HG03097 (cell line): ENCODE data around the gene MCRIP2.

Source experiments
- ATAC-seq: cut with Tn5 transposase; IDR thresholded peaks from one replicate; pipeline ENCODE4 v1.9.1; 2021; ENCODE audit not compliant: unreplicated experiment, low FRiP score

MCRIP2 gene

DNA sequence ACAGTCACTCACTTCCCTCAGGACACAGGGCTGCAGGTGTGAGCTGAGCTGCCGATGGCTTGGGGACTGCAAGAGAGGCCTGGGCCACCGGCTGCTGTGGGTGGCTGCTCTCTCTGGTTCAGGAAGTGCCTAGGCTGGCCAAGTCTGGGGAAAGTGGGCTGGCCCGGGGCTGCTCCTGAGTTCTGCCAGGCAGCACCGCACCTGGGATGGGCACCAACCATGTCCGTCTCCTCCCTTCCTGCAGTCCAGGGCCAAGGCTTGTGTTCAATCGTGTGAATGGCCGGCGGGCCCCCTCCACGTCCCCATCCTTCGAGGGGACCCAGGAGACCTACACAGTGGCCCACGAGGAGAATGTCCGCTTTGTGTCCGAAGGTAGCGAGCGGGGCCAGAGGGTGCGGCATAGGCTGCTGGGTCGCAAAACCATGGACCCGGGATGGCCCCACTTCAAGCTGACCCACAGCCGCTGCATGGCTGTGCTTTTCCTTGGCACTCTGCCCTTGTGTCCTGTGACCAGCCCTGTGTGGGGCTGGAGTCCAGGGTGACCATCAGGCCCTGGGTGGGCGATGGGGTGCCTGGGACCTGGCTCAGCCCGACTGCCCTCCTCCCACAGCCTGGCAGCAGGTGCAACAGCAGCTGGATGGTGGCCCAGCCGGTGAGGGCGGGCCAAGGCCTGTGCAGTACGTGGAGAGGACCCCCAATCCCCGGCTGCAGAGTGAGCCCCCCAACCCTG is 5.7 kb downstream of the MCRIP2 start:
- ATAC-seq = no peak

DNA sequence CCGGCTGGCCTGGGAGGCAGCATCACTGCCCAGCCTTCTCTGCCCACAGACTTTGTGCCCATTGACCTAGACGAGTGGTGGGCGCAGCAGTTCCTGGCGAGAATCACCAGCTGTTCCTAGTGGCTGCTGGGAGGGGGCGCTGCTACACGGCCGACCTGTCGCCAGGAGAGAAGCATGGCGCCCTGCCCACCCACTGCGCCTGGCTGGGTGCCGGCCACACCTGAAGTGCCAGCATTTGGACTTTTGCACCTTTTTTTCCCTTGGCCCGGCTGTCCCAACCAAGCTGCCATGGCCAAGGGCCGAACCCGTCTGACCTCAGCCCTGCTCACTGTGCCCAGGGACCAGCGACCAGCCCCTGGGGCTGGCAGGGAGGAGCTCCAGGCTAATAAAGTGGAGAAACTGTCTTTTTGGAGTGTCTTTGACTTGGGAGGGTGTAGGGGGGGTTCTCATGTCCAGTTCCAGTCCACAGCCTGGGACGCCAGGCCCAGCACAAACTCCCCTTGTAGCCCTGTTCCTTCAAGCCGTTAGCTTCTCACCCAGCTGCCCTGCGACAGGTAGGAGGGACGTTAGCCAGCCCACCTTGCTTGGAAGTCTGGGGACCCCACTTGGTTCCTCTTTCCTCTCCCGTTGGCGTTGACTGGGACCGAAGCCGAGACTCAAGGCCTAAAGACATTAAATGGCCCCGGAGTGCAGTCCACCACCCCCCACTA is 6.6 kb downstream of the MCRIP2 start:
- ATAC-seq = no peak

DNA sequence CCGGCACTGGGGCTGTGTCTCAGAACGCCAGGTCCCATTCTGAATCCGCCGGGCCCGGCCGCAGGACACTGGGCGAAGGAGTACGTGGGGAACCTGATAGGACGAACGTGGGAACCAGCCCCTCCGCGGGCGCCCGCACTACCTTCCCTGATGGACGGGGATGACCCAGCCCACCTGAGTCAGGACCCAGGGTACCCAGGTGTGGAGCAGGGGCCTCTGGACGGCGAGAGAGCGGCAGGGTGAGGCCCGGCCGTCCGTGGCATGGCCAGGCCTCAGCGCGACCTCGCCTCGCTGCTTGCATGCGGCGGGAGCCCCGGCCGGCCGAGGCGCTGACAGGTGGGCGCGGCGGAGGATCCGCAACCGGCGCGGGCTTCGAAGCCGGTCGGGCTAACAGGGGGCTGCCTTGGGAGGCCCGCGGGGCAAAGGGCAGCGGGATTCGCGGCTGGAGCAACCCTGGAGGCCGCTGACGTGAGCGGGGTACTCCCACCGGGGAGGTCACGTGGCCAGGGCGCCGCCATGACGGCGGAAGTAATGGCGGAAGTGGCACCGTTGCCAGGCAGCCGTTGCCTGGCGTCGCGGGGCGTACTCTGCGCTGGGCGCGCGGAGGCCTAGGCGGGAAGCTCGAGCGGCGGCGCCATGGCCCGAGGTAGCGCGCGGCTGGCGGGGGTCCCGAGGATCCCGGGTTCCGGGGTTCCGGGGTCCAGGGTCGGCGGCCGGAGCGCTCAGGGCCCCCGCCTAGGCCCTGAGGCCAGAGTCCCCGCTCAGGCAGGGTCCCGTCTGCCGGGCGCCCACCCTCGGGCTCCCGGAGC is 7.4 kb downstream of the MCRIP2 start, which contains the start of gene WDR90:
WDR90 (plus strand) TSS at position 585 of the 809 bp plus-strand sequence; CDS start at position 637, 52 bp downstream.
- ATAC-seq = peak; percentile 75

DNA sequence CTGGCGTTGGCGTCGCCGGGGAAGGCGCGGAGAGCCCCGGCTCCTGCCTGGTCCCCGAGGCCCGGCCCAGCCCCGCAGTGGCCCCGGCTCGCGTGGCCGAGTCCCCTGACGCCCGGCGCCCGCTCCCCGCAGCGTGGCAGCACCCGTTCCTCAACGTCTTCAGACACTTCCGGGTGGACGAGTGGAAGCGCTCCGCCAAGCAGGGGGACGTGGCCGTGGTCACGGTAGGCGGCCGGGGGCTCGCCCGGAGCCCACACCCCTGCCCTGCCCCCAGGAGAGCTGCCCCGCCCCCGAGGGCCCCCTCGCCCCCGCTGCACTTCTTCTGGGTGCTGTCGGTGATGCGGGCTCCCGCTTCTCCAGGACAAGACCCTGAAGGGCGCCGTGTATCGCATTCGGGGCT is 8.0 kb downstream of the MCRIP2 start:
- ATAC-seq = no peak

GRCh38 chr16:651844-652243 is 10.2 kb downstream of the MCRIP2 start:
- no peak for ATAC-seq

GRCh38 chr16:652454-653305 is 11.1 kb downstream of the MCRIP2 start:
- ATAC-seq = no peak

- ATAC-seq = no peak
Measured at GRCh38 chr16:654034-654433, 12.4 kb downstream of the MCRIP2 start.

DNA sequence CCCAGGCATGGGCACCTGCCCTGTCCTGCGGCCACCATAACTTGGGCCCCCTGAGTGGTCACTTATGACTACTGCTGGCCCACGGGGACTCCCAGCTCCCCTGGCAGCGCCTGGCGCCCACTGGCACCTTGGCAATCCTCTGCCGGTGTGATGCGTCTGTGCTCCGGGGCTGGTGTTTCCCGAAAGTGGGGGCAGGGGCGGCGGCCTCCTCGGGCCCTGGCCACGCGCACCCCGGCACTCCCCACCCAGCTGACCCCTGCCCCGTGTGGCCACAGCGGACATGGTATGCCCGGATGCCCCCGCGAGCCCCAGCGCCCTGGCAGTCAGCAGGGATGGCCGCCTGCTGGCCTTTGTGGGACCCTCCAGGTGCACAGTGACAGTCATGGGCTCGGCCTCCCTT is 15.9 kb downstream of the MCRIP2 start:
- ATAC-seq = no peak

GRCh38 chr16:658679-659571 is 17.3 kb downstream of the MCRIP2 start:
- no peak for ATAC-seq

GRCh38 chr16:659618-660017 is 18.0 kb downstream of the MCRIP2 start:
- ATAC-seq = no peak

DNA sequence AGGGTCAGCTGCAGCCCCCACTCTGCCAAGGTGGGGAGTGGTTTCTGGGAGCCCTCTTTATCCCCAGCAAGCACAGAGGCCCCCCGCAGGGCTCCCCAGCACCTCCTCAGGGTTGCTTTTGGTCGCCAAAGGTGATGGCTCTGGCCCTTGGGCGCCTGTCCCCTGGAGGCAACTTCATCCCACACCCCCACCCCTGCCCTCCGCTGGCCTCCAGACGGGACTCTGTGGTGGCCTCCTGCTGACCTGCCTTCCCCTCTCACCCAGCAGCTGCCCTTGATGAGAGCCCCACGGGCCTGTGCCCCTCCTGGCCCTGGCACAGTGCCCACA is 18.5 kb downstream of the MCRIP2 start:
- no peak for ATAC-seq

DNA sequence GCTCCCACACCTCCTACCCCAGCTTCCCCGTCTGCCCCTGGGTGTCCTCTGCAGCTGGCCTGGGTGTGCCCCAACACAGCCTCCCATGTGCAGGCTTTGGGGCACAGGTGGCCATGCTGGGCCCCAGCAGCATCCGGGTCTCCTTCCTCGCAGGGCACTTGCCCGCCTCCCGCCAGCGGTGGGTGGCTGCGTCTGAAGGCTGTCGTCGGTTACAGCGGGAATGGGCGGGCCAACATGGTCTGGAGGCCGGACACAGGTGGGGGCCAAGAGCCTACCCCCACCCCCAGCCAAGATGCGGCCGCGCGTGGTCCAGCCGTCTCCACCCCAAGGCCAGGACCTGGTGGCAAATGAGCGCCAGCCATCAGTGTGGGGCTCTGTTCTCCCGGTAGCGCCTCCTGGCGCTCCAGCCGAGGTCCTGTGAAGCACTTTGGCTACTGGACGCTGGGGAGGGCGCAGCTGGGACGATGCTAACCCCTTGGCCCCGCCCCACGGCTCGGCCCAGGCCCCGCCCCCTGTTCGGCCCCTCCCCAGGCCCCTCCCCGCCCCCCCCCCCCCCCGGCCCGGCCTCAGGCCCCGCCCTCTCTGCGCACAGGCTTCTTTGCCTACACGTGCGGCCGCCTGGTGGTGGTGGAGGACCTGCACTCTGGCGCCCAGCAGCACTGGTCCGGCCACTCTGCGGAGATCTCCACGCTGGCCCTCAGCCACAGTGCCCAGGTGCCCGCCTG is 19.0 kb downstream of the MCRIP2 start:
- peak; percentile 39 for ATAC-seq

DNA sequence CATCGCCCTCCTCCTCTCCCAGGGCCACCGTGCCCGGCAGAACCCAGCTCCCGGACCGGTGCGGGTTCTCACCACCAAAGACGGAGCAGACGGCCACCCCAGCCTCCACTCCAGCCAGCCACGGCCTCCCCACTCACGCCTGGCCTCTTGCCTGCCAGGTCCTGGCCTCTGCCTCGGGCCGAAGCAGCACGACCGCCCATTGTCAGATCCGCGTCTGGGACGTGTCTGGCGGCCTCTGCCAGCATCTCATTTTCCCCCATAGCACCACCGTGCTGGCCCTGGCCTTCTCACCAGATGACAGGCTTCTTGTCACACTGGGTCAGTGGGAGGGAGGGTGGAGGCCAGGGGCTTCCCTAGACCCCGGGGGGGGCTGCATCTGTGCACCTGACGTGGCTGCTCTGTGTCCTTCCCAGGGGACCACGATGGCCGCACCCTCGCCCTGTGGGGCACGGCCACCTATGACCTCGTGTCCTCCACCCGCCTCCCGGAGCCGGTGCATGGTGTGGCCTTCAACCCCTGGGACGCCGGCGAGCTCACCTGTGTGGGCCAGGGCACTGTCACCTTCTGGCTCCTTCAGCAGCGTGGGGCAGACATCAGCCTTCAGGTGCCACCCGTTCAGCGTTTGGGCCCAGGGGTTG is 19.7 kb downstream of the MCRIP2 start:
- ATAC-seq = peak; percentile 1

DNA sequence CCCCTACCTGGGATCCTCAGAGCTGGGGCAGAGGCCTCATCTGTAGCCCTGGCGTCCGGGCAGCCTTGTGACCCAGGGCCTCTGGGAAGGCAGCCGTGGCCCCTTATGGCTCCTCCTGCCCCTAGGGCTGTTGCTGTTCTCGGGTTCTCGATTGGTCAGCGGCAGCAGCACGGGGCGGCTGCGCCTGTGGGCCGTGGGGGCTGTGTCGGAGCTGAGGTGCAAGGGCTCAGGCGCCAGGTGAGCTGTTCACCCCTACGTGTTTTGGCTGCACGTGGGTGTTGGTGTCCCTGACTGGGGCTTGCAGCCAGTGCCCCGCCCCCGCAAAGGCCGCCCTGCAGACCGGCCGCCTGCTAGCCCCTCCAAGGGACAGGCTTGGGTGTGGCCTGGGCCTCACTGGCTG is 20.5 kb downstream of the MCRIP2 start:
- no peak for ATAC-seq

DNA sequence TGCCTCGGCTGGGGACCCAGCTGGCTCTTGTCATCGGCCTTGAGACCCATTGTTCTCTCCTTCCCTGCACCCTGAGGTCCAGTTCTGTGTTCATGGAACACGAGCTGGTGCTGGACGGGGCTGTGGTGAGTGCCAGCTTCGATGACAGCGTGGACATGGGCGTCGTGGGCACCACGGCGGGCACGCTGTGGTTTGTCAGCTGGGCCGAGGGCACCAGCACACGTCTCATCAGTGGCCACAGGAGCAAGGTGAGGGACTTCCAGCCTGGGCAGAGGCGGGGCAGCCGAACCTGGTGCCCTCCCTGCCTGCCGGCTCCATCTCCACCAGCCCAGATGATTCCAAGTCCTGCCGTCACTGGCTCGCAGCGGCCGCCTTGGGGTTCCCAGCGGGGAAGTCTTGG is 21.0 kb downstream of the MCRIP2 start:
- no peak for ATAC-seq

DNA sequence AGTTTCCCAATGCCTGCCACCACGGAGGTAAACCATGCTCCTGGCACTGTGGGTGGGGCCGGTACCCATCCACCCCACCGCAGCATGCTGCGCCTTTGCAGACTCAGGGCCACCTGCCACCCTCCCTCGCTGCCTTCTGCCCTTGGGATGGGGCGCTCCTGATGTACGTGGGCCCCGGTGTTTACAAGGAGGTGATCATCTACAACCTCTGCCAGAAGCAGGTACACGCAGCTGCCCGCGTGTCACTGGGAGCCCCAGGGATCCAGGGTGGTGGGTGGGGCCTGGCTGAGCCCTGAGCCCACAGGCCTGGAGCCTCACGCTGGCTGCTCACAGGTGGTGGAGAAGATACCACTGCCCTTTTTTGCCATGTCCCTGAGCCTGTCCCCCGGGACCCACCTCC is 24.9 kb downstream of the MCRIP2 start:
- ATAC-seq = no peak

GRCh38 chr16:667113-667779 is 25.6 kb downstream of the MCRIP2 start:
- no peak for ATAC-seq
